ENCODE results near the gene DCTN2.
"Not testable (repeated sequence)": the region's sequence is repeated elsewhere in the genome, so short reads cannot be mapped to it uniquely, and the experiment has no call there.

The DCTN2 gene

DNA sequence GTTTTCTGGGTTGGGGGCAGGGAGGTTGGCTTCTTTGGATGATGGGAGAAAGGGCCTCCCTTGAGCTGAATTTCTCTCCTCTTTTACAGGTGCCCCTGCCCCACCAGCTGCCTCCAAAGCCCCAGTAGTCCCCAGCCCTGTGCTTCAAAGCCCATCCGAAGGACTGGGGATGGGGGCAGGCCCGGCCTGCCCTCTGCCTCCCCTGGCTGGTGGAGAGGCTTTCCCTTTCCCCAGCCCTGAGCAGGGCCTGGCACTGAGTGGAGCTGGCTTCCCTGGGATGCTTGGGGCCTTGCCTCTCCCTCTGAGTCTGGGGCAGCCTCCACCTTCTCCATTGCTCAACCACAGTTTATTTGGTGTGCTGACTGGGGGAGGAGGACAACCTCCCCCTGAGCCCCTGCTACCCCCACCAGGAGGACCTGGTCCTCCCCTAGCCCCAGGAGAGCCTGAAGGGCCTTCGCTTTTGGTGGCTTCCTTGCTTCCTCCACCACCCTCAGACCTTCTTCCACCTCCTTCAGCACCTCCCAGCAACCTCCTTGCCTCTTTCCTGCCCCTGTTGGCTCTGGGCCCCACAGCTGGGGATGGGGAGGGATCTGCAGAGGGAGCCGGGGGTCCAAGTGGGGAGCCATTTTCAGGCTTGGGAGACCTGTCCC is 20.4 kb downstream of the DCTN2 start:
- ATAC-seq, result no peak

DNA sequence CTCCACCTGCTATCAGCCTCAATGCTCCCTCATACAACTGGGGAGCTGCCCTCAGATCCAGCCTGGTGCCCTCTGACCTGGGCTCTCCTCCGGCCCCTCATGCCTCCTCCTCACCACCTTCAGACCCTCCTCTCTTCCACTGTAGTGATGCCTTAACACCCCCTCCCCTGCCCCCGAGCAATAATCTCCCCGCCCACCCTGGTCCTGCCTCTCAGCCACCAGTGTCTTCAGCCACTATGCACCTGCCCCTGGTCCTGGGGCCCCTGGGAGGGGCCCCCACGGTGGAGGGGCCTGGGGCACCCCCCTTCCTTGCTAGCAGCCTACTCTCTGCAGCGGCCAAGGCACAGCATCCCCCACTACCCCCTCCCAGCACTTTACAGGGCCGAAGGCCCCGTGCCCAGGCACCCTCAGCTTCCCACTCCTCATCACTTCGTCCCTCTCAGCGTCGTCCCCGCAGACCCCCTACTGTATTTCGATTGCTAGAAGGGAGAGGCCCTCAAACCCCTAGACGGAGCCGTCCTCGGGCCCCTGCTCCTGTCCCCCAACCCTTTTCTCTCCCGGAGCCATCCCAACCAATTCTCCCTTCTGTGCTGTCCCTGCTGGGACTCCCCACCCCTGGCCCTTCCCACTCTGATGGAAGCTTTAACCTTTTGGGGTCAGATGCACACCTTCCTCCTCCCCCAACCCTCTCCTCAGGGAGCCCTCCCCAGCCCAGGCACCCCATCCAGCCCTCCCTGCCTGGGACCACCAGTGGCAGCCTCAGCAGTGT is 21.2 kb downstream of the DCTN2 start:
- ATAC-seq, result no peak

DNA sequence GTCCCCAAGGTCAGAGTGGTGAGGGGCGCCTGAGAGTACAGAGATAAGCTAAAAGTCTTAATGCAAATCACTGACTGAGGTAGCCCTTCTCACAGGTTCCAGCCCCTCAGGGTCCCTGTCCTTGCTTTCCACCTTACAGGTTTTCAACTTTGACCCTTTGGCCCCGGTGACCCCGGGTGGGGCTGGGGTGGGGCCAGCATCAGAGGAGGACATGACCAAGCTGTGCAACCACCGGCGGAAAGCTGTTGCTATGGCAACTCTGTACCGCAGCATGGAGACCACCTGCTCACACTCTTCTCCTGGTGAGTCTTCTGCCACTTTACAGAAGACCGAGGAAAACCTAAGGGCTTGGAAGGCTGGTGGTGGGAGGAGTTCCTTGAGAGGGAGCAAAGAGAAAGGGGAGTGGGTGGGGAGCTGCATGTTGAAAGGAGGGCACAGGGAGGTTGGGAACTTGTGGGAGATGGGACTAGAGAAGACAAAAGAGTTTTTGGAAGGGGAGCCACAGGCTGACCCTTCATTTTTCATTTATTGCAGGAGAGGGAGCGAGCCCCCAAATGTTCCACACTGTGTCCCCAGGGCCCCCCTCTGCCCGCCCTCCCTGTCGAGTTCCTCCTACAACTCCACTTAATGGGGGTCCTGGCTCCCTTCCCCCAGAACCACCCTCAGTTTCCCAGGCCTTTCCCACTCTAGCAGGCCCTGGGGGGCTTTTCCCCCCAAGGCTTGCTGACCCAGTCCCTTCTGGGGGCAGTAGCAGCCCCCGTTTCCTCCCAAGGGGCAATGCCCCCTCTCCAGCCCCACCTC is 22.0 kb downstream of the DCTN2 start:
- ATAC-seq, result no peak

DNA sequence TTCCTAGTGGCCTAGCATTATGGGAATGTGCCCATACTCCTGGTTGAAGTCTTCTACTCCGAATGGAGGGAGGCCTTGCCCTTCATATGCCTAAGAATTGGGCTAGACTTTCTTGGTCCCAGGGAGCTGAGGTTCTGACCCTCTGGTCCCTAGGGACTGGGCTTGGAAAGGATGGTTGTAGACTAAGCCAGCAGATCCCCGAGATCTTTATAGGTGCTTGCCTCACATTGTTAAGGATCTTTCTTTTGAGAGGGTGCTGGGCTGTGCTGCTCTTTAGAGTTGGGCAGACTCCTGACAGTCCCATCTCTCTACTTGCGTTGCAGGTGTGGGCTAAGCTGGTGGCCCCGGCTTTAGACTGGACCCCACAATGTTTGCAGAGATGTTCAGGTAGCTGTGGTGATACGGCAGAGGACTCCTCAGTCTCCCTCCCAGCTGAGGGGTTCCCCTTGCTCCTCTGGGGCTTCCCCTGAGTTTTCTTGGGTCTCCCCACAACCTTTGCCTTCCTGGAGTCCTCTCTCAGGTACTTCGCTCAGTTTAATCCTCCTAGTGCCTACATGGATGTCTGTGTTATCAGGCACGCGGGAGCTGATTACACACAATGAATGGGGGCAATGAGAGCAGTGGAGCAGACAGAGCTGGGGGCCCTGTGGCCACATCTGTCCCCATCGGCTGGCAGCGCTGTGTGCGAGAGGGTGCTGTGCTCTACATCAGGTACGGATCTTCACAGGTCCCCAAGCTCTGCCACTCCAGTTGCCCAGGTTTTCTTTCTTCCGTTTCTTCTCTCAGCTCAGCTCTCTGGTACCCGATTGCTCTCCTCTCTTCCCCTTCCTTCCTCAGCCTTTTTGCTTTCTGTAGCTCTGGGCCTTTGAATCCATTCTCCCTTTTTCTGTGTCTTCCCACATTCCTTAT is 23.0 kb downstream of the DCTN2 start:
- no peak for ATAC-seq

DNA sequence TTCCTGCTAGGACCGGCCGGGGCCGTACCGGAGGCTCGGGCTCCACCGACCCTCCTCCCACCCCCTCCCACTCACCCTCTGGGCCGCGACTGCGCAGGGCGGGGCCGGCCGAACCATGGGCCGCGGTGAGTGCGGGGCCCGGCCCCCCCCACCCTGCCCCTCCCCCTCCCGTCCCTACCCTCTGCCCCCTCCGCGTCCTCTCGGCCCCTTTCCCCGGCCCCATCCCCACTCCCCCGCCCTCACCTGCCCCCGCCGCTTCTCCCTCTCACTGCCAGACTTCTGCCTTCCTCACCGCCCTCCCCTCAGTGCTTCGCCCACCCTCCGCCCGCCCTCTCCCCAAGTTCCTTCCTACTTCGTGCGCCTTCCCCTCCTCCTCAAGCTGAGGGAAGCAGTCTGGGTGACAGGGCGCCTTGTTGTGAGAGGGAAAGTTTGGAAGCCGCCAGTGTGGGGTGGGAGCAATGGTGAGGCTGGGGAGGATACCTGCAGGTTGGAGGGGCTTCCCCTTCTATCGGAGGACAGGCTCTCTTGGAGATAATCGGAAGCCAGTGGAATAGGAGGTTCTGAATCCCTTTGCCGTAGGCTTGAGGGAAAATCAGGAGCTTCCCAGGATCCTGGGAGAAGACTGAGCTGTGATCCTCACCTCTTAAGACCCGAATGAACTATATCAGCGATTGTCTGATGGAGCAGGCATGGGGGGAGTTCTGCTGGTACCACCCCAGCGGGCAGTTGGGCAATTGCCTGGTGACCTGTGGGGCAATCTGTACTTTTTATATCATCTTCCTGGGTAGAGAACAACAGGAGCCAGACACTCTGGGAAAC is 23.9 kb downstream of the DCTN2 start:
- ATAC-seq, result no peak

DNA sequence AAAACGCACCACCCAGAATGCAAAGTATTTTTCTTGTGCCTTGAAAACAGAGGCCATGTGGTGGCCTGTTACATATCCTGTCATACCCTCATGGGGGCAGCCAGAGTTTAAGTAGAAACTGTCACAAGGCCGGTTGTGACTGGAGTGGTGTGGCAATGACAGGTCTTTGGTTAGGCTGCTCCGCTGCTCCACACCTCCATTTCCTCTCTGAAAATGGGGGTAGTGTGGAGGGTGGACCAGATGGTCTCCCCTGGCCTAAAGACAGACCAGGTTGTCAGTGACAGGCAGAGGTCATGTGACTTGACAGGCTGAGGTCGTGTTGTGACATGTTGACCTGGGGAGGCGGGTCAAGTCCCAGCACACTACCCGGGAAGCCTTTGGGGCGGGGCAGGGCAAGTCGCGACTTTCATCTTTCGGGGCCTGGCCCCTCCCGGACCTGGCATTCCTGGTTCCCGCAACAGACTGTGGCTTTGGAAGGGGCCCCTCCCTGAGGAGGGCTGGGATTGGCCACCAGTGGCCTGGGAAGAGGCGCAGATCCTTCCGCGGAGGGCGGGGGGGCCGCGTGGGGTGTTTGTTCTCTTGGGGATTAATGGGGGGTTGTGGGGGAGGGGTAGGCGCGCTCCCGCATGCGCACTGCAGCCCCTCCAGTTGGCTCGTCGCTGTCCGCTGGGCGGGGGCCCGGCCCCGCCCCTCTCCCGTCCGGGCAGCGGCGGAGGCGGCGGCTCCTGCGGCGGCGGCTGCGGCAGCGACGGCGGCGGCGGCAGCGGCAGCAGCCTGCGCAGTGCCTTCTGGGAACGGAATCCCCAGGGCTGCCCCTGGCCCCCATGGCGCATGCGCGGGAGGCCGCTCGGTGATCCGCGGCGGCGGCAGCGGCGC is 24.7 kb downstream of the DCTN2 start, which contains the start of gene MBD6:
TSS of gene MBD6 (plus strand) at position 814 of the 876 bp plus-strand sequence. CDS start 1,480 bp downstream, outside the sequence.
- ATAC-seq, result peak; percentile 40 to 41

DNA sequence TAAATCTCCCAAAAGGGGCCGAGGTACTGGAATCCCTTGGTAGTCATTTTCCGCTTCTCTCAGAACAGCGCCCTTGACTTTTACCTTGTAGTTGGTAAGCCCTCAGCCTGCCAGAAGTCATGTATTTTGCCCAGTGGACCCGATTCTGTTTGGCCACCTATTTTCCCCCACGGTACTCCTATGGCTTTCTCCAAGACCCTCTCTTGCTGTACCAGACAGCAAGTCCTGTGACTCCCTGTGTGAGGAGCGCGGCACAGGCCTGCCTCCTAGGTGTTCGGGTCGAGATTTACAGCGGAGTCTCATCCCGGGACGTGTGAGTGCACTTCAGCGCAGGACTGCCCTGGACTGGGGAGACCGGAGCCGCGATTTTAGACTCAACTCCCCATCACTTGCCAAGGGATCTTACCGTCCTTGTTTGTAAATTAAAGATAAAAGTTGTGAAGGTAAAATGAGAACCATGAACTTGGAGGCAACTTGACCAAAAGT is 25.4 kb downstream of the DCTN2 start:
- no peak for ATAC-seq

DNA sequence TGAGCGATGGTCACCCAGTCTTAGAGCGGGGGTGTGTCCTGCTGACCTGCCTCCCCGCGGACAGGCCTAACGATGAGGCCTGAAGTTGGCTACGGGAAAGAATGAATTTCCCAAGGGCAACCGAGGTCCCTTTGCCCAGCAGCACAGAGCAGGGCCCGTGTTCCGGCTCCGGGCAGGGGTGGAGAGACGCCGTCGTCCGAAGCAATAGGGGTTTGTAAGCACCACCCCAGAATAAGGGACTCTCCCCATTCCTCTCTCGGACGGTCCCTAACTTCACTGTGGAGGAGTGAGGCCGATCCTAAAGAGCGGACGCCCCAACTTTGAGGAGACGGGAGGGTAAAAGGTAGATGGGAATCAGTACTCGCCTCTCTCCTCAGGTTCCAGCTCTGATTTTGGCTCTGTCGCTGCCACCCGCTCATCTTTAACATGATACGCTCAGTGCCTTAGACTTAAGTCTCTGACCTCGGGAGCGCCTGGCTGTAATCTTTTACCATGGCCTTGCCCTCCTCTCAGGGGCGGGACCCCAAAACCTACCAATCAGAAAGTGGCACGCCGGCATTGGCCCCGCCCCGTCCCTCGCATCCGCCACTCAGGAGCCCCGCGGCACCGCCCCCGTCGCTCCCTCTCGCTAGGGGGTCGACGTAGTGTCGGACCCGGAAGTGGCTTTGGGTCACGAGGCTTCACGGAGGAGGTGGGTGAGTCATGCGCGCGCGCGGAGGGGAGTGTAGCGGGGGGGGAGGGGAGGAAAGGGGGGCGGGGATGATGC is 26.8 kb downstream of the DCTN2 start, which contains the start of gene DDIT3:
TSS of gene DDIT3 (minus strand) at position 462 of the 766 bp plus-strand sequence. CDS start 3,108 bp downstream, outside the sequence.
- ATAC-seq, result peak; percentile 78 to 81

DNA sequence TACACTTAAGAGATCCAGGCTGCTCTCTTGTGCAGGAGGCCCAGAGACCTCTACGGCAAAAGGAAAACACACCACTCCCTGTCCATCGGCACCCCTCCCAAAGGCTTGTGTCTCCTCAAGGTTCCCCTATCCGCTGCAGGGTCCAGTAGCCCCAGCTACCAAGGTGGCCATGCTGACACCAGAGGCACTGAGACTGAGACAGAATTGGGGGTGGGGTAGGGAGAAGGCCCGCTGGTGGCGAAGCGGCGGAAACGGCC is 27.3 kb downstream of the DCTN2 start:
- no peak for ATAC-seq

DNA sequence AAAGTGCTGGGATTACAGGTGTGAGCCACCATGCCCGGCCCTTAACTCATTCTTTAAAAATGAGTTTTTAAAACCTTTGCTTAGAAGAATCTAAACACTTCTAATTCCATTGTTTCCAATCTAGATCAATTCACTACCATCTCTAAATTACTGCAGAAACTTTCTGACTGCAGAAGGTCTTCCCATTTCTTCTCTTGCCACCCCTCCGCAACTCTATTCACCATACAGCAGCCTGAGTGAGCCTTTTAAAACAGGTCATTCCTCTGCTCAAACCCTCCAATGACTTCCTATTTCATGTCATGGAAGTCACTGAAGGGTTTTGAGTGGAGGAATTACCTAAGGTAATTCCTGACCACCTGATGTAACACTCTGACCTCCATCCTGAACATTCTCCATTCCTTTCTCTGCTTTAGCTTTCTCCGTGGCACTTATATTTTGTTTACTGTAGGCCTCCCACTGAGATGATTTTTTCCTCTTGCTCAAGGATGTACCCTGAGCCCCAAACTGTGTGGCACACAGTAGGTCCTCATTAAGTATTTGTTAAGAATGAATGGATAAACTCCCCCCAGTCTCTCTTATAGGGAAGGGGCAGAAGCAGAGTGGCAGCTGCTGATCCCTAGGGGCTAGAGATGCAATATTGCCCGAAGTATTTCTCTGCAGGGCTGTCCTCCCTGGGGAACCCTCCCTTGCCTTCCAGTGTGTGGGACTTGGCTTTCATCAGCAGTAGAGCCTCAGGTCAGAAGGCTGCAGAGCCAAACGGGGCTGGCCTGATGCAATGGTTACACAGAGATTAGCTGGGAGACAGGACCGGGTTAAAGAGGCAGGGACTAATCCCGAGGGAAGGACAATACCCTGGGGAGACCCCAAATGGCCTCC is 27.8 kb downstream of the DCTN2 start:
- ATAC-seq, result no peak

DNA sequence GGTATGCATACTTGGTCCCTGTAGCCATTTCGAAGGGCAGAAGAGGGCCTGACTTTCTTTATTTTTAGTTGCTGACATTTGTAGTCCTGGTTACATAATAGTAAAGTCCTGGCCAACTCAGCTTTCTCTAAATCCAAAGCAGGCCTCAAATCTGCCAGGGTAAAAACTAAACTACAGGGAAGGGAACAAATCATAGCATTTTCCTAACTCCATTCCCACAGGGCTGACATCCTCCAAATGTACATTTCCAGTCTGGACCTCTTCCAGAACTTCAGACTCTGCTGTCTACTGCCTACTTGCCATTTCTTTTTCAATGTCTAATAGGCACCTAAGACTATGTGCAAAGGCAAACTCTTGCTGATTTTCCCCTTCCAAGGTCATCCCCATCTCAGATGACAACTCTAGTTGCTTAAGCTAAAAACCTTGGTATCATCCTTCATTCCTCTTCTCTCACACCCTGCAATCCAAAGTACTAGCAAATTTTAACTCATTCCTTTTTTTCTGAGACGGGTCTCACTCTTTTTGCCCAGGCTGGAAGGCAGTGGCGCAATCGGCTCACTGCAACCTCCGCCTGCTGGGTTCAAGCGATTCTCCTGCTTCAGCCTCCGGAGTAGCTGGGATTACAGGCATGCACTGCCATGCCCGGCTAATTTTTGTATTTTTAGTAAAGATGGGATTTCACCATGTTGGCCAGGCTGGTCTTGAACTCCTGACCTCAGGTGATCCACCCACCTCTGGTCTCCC is 28.6 kb downstream of the DCTN2 start:
- no peak for ATAC-seq

DNA sequence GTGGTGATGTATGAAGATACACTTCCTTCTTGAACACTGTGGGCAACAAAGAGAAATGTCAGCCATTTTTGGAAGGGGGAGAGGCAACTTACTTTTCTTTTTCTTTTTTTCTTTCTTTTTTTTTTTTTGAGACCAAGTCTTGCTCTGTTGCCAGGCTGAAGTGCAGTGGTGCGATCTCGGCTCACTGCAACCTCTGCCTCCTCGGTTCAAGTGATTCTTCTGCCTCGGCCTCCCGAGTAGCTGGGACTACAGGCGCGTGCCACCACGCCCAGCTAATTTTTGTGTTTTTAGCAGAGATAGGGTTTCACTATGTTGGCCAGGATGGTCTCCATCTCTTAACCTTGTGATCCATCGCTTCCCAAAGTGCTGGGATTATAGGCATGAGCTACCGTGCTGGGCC is 29.3 kb downstream of the DCTN2 start:
- ATAC-seq, result not testable (repeated sequence)

DNA sequence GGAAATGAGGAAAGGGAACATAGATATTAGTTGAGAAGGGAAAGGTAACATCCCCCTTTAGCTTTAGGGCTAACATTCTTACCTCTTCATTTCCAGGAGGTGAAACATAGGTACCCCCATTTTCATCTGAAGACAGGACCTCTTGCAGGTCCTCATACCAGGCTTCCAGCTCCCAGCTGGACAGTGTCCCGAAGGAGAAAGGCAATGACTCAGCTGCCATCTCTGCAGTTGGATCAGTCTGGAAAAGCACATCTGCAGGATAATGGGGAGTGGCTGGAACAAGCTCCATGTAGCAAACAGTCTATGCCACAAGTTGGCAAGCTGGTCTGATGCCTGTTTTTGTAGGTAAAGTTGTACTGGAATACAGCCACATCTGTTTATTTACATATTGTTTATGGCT is 29.8 kb downstream of the DCTN2 start:
- no peak for ATAC-seq

DNA sequence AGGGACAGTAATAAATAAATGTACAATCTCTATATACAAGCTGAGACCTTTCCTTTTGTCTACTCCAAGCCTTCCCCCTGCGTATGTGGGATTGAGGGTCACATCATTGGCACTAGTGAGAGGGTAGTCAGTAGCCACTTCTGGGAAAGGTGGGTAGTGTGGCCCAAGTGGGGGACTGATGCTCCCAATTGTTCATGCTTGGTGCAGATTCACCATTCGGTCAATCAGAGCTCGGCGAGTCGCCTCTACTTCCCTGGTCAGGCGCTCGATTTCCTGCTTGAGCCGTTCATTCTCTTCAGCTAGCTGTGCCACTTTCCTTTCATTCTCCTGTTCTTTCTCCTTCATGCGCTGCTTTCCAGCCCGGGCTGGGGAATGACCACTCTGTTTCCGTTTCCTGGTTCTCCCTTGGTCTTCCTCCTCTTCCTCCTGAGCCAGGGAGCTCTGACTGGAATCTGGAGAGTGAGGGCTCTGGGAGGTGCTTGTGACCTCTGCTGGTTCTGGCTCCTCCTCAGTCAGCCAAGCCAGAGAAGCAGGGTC is 30.3 kb downstream of the DCTN2 start:
- ATAC-seq, result no peak

DNA sequence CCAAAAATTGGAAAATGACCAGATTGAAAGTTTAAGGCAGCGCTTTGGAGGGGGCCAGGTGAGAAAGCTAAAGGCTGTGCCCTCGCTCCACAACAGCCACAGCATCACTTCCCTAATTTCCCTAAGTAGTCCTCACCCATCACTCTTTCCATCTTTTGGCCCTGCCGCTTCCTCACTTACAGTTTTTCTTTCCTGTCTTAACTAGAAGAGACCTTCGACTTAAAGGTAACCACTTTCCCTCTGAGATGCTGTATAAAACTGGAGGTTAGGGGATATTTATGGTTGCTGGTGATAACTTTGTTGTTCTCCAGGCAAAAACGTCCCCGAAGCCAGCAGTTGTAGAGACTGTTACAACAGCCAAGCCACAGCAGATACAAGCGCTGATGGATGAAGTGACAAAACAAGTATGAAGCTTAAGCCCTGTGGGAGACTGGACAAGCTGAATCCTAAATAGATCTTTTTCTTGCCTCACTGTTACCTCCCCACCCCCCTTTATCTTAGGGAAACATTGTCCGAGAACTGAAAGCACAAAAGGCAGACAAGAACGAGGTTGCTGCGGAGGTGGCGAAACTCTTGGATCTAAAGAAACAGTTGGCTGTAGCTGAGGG is 31.0 kb downstream of the DCTN2 start:
- ATAC-seq, result no peak

DNA sequence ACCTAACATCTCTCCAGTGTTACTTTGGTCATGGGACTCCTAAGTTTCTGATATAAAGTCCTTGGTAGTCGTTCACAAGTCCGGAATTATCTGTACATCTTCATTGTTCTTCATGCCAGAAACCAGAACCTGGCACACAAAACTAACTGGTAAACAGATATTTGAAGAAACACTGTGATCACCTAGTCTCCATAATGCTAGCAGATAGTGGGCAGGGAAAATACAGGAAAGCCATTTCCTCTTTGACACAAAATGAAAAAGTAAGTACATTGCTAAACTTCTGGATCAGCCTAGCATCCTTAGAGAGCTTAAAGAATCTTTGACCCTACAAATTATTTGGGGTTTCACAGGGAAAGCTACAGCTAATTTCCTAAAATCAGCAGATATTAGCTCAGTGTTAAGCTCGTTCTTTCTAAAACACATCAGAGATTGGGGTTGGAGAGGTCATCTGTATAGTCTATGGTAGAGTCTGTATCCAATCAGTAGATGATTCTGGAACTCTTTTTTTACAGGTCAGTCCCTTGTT is 31.5 kb downstream of the DCTN2 start:
- no peak for ATAC-seq

All from activated CD4-positive, CD25-positive, alpha-beta regulatory T cell treated with anti-CD3 and anti-CD28 coated beads, Interleukin-2, amount 50 U/mL, for 24 hours (primary cell).